Lower lobe of right lung (tissue), 2 donors: ENCODE measurements around the gene NAGA. TPM values are rescaled to one million over a fixed set of nuclear protein-coding genes. Genes with fewer than 3 reads are reported as not detected.
A peak's percentile ranks its signal among the peaks of the same experiment; 100 is the strongest.

Experiments used
- ATAC-seq, 2 donors: fragments of 200-7000 bp; cut with Tn5 transposase; one replicate each; pipeline ENCODE4 v1.9.1; 2020 to 2022; ENCODE audit warnings: mild to moderate bottlenecking in 2 of 2, moderate library complexity in 2 of 2
- DNase-seq: peaks from one replicate; pipeline ENCODE4 v3.0.0-alpha.2; 2020
- H3K27ac ChIP-seq: fragments of 200-600 bp; one replicate; pipeline ENCODE4 v1.8.0; 2022
- H3K27me3 ChIP-seq: fragments of 200-600 bp; one replicate; pipeline ENCODE4 v1.8.0; 2022; ENCODE audit warnings: low read depth
- H3K36me3 ChIP-seq: fragments of 200-600 bp; one replicate; pipeline ENCODE4 v1.8.0; 2022; ENCODE audit warnings: mild to moderate bottlenecking
- H3K4me1 ChIP-seq: fragments of 200-600 bp; one replicate; pipeline ENCODE4 v1.8.0; 2022
- H3K4me3 ChIP-seq: fragments of 200-600 bp; one replicate; pipeline ENCODE4 v1.8.0; 2022; ENCODE audit warnings: mild to moderate bottlenecking
- H3K9me3 ChIP-seq: fragments of 200-600 bp; one replicate; pipeline ENCODE4 v1.8.0; 2022
- CTCF ChIP-seq: fragments of 200-600 bp; IDR thresholded peaks from one replicate; pipeline ENCODE4 v1.8.0; 2022; ENCODE audit warnings: antibody characterized with exemption, mild to moderate bottlenecking
- intact Hi-C: fragments of 100-400 bp; cut with DNase I; formaldehyde crosslinking; loops from one replicate; pipeline ENCODE4 v1.11.0; 2022
- total RNA-seq: library from RNA; stranded (reverse); fragmentation: NEBNext Ultra II Directional; extraction: Animal tissue kit (Norgen Biotek cat#: 25700); gene quantifications from one replicate; pipeline ENCODE4 v1.2.1, GENCODE V29; 2021
- donor health status: DM: no; HTN: yes; CAD: no; lungs with severe emphysema.

The NAGA gene
- total RNA-seq, 1 donor from 2014 or later, result 40.3 TPM

- H3K36me3 ChIP-seq, result peaks cover 39% of the 10 kb centered on the region
- peaks cover 37% of the 10 kb centered on the region for H3K4me1 ChIP-seq
- peak overlapping the region; percentile 98 for H3K27ac ChIP-seq
- TF ChIP-seq CTCF, result no peak
- peak; percentile 60 for DNase-seq
- intact Hi-C loops, result no loop called here
- peak overlapping the region; percentile 66 for H3K4me3 ChIP-seq
- ATAC-seq, result peak; percentile 17 to 25
- no peaks in the 10 kb centered on the region for H3K9me3 ChIP-seq
- no peaks in the 10 kb centered on the region for H3K27me3 ChIP-seq
These were observed 8.1 kb upstream of the NAGA start for GRCh38 chr22:42078469-42079318.

GRCh38 chr22:42077486-42078125 lies 7.0 kb upstream of the NAGA start:
- TF ChIP-seq CTCF, result no peak
- Histone ChIP-seq H3K36me3 (peaks cover 28% of the 10 kb centered on the region), H3K27me3 (no peaks in the 10 kb centered on the region), H3K27ac (peak overlapping the region; percentile 98), H3K9me3 (no peaks in the 10 kb centered on the region), H3K4me1 (peaks cover 42% of the 10 kb centered on the region), H3K4me3 (no peak overlapping the region)
- intact Hi-C loops, result no loop called here
- no peak for ATAC-seq
- DNase-seq, result no peak

GRCh38 chr22:42076764-42077485 lies 6.3 kb upstream of the NAGA start:
- peaks cover 42% of the 10 kb centered on the region for H3K4me1 ChIP-seq
- no peaks in the 10 kb centered on the region for H3K27me3 ChIP-seq
- no peak for ATAC-seq
- intact Hi-C loops, result no loop called here
- no peak for DNase-seq
- no peak overlapping the region for H3K4me3 ChIP-seq
- no peaks in the 10 kb centered on the region for H3K9me3 ChIP-seq
- peak overlapping the region; percentile 98 for H3K27ac ChIP-seq
- no peak for TF ChIP-seq CTCF
- peaks cover 21% of the 10 kb centered on the region for H3K36me3 ChIP-seq

GRCh38 chr22:42074846-42075676 lies 4.4 kb upstream of the NAGA start:
- no peak for TF ChIP-seq CTCF
- intact Hi-C loops, result no loop called here
- peak overlapping the region; percentile 73 for H3K4me3 ChIP-seq
- no peaks in the 10 kb centered on the region for H3K27me3 ChIP-seq
- DNase-seq (no peak), ATAC-seq (no peak)
- H3K36me3 ChIP-seq, result peaks cover 20% of the 10 kb centered on the region
- peak overlapping the region; percentile 96 for H3K27ac ChIP-seq
- H3K4me1 ChIP-seq, result peaks cover 47% of the 10 kb centered on the region
- H3K9me3 ChIP-seq, result no peaks in the 10 kb centered on the region
